ENCODE data around the gene RAB3B.
A peak's percentile ranks its signal among the peaks of the same experiment; 100 is the strongest.

Gene RAB3B

GRCh38 chr1:51871351-51871975, 119.0 kb downstream of the RAB3B start:
- DNase-seq (ENCODE audit: insufficient read length, low spot score) (no peak), FAIRE-seq (no peak)
- no peak for TF ChIP-seq POLR2A (IDR thresholded peaks at IDR 0.05; ENCODE audit: low read depth, low read length)

DNA sequence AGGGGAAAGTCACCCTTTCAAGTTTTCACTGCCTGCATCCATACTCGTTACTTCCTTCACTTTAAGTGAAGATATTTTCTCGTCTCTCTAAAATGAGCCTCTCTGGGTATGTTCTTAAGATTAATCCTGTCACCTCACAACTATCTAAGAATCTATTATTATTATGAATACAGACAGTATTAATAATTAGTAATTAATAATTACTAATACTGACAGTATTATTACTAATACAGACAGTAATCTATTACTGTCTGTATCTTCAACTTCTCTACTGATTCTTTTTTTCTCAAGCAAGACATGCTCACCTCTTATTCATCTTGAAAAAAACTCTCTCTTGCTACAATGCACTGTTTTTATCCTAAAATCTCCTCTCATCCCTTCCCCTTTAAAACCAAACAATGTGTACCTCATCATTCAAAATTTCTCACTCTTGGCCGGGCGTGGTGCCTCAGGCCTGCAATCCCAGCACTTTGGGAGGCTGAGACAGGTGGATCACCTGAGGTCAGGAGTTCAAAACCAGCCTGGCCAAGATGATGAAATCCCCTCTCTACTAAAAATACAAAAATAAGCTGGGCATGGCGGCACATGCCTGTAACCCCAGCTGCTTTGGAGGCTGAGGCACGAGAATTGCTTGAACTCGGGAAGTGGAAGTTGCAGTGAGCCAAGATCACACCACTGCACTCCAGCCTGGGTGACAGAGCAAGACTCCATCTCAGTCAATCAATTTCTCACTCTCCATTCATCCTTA, 119.7 kb downstream of the RAB3B start:
- no peak for TF ChIP-seq POLR2A (IDR thresholded peaks at IDR 0.05; ENCODE audit: low read depth, low read length)
- FAIRE-seq = no peak
- DNase-seq (ENCODE audit: insufficient read length, low spot score) = no peak

- TF ChIP-seq POLR2A (IDR thresholded peaks at IDR 0.05; ENCODE audit: low read depth, low read length) = no peak
- DNase-seq (ENCODE audit: insufficient read length, low spot score) (no peak), FAIRE-seq (peak; percentile 20)
These were observed 122.8 kb downstream of the RAB3B start for GRCh38 chr1:51867479-51868232.

GRCh38 chr1:51863384-51863783, 127.1 kb downstream of the RAB3B start:
- no peak for TF ChIP-seq POLR2A (IDR thresholded peaks at IDR 0.05; ENCODE audit: low read depth, low read length)
- DNase-seq (ENCODE audit: insufficient read length, low spot score) = no peak
- no peak for FAIRE-seq

- FAIRE-seq (no peak), DNase-seq (ENCODE audit: insufficient read length, low spot score) (no peak)
- no peak for TF ChIP-seq POLR2A (IDR thresholded peaks at IDR 0.05; ENCODE audit: low read depth, low read length)
These were observed 128.8 kb downstream of the RAB3B start for GRCh38 chr1:51861669-51862068.

GRCh38 chr1:51859735-51860134, 130.8 kb downstream of the RAB3B start:
- FAIRE-seq (no peak), DNase-seq (ENCODE audit: insufficient read length, low spot score) (no peak)
- TF ChIP-seq POLR2A (IDR thresholded peaks at IDR 0.05; ENCODE audit: low read depth, low read length) = no peak

GRCh38 chr1:51859333-51859732, 131.2 kb downstream of the RAB3B start:
- DNase-seq (ENCODE audit: insufficient read length, low spot score) = no peak
- no peak for FAIRE-seq
- TF ChIP-seq POLR2A (IDR thresholded peaks at IDR 0.05; ENCODE audit: low read depth, low read length) = no peak

DNA sequence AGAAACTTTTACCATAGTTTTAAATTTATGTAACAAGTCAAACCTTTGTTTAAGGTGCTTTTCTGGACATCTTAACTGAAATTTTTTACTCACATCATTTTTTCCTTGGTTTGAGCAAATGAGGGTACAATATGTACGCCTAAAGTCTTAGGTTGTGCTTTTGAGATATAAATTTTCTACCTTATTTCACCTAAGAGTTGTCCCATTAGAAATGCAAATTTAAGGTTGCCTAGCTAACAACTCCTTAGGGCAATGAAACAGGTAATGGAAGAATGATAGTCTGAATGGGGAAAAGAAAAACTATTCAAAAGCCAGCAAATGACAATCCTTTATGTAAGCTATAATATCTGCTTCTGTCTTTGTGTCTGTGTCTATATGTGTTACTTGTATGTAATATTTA, 131.6 kb downstream of the RAB3B start:
- no peak for TF ChIP-seq POLR2A (IDR thresholded peaks at IDR 0.05; ENCODE audit: low read depth, low read length)
- no peak for FAIRE-seq

More for the DNA sequence above, 131.6 kb downstream of the RAB3B start:
- DNase-seq (ENCODE audit: insufficient read length, low spot score) = no peak

All from H54 (cell line).